Right lobe of liver (tissue), 4 donors: ENCODE measurements around the gene CYTIP.

Experiments used
- POLR2A ChIP-seq: fragments of 450-650 bp; IDR thresholded peaks from one replicate; pipeline ENCODE4 v1.6.1; 2017; ENCODE audit warnings: antibody characterized with exemption, mild to moderate bottlenecking
- TF ChIP-seq, protein P1 (sequence below), 4 donors: fragments of 200-600 bp in 3 of 4; fragments of 450-650 bp in 1 of 4; IDR thresholded peaks; one replicate each; pipeline versions ENCODE4 v1.5.1 to v1.8.0; 2016 to 2022; ENCODE audit warnings: antibody characterized with exemption in 4 of 4, mild to moderate bottlenecking in 2 of 4
- donor health status: DM: no; HTN: no; CAD: no.
- donor health status: DM: no; HTN: no; CAD: no.
- donor health status: DM: no; HTN: yes; CAD: no.

DNA sequence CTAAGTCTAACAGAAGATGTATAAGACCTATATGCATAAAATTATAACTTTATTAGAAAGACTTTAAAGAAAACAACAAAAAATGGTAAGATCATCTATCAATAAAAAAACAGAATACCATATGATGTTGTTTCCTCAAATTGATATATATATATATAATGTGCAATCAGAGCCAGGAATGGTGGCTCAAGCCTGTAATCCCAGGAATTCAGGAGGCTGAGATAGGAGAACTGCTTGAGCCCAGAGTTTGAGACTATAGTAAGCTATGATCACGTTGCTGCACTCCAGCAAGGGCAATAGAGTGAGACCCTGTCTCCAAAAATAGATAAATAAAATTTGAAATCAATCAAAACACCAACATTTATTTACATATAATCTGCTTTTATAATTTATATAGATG lies 19.5 kb downstream of the CYTIP start:
- TF ChIP-seq, protein P1, sequence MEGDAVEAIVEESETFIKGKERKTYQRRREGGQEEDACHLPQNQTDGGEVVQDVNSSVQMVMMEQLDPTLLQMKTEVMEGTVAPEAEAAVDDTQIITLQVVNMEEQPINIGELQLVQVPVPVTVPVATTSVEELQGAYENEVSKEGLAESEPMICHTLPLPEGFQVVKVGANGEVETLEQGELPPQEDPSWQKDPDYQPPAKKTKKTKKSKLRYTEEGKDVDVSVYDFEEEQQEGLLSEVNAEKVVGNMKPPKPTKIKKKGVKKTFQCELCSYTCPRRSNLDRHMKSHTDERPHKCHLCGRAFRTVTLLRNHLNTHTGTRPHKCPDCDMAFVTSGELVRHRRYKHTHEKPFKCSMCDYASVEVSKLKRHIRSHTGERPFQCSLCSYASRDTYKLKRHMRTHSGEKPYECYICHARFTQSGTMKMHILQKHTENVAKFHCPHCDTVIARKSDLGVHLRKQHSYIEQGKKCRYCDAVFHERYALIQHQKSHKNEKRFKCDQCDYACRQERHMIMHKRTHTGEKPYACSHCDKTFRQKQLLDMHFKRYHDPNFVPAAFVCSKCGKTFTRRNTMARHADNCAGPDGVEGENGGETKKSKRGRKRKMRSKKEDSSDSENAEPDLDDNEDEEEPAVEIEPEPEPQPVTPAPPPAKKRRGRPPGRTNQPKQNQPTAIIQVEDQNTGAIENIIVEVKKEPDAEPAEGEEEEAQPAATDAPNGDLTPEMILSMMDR (IDR thresholded peaks at IDR 0.05) = no peak
- no peak for TF ChIP-seq POLR2A
